Kidney tubule cell (primary cell): Measurements from ENCODE around the gene RIBC2.
"Not testable (repeated sequence)": the region's sequence is repeated elsewhere in the genome, so short reads cannot be mapped to it uniquely, and the experiment has no call there.

ENCODE experiments used
- DNase-seq: peaks from one replicate; pipeline ENCODE4 v3.0.0-alpha.2; 2018; ENCODE audit warnings: low spot score

RIBC2 gene

GRCh38 chr22:45450101-45450785 is 36.8 kb downstream of the RIBC2 start:
- no peak for DNase-seq

DNA sequence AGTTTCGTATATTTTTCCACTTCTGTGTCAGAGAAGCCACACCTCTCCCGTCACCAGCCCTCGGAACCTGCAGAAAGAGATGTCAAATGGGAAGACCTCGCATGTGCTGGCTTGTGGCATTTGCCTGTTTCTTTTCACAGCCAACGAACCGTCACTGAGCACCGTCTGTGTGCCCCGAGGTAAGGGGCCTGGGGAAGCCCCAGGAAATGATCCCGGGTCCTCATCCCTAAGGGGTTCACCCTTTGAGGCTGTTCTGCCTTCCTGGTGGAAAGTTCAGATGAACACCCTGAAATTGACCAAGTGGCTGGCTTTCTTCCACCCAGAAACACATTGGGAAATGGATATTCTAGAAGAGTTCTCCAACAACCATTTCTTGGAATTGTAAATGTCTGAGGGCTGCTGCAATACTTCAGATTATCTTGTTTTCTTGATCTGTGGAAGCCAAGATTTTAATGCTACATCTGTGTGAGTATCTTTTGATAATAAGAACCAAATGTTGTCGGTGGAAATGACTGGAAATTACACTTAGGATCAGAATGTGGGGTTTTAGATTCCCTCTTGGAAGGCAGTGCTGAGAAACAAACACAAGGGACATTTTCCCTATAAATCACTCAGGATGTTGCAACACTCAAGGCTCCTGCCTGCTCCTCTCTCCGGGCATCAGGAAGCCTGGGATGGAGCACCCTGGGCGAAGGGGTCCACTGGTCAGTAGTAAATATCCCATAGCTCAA is 37.6 kb downstream of the RIBC2 start:
- no peak for DNase-seq

DNA sequence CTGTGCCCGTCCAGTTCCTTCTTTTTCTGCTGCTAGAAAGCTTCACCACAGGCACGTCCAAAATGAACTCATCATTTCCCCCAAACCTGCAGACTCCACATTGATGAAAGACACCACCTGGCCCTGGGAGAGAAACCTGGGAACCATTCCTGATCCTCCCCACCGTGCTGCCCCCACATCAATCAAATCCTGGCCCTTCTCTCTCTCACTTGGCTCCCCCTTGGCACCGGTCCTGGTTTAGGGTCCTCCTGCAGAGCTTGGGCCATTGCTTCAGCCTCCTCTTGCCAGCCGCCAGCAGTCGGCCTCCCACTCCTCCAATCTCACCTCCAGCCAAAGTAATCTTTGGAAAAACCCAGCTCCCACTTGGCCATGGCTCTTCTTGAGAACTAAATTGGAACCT is 38.5 kb downstream of the RIBC2 start:
- DNase-seq: no peak

DNA sequence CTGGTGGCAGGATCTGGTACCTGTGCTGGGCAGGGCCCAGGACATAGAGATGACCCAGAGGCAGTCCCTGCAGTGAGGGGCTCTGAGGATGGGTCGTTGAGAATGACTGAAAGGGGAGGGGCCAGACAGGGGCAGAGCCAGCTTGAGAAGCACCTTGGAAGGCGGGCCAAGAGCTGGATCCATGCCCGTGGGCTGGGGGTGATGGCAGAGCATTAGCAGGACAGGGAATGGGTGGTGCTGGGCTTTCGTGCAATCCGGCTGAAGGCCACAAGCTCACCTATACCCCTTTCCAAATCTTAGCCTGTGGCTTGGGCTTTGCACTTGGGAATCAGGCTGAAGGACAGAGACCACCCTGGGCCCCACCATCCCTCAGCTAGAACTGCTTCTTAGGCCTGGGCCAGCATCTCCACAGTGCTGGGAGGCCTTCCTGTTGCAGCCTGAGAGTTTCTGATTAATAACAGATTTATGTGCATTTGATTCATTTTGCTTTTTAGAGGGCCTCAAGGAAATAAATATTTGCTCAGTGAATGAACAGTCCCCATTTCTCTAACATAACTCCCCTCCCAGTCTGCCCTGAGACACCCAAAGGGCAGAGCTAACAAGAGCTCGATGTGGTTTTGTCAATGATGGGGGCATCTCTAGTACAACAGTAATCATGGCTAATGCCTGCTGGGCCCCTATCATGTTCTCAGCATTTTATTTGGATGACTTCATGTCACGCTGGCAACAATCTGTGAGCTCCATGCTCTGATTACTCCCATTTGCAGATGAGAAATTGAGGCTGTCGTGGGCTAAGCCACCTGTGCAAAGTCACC is 39.3 kb downstream of the RIBC2 start:
- no peak for DNase-seq

GRCh38 chr22:45453764-45454163 is 40.3 kb downstream of the RIBC2 start:
- no peak for DNase-seq

DNA sequence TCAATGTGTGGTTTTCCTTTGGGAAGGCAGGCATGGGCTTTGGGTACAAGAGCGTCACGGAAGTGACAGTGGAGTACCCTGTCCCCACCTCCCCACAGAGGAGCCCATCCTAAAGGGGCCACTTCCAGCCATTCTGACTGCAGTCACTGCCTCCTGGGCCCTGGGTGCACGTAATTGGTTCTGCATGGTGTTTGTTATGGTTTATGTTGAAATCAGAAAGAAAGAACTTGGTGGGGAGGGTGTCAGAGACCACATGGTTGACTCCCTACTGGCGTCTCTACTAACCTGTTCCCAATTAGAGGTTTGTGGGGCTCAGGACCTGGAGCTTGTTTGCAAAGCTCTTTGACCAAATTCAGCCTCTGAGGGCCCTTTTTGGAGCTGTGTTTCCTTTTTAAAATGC is 40.8 kb downstream of the RIBC2 start:
- no peak for DNase-seq

DNA sequence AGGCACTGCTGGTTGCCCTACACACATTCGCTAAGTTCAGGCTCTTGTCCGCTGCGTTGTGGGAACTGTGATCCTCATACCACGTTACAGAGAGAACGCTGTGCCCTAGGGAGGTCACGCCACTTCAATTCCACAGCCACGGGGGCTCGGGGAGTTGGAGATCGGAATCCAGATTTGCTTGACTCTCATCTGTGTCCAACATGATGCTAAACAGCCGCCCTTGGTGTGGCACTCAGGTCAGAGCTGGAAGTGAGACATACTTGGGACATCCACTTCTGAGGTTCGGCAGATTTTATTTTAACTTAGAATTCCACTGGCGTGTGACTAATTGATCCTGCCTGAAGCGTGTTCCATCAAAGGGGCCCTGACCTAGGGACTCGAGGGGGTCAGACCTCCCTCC is 41.7 kb downstream of the RIBC2 start:
- no peak for DNase-seq

DNA sequence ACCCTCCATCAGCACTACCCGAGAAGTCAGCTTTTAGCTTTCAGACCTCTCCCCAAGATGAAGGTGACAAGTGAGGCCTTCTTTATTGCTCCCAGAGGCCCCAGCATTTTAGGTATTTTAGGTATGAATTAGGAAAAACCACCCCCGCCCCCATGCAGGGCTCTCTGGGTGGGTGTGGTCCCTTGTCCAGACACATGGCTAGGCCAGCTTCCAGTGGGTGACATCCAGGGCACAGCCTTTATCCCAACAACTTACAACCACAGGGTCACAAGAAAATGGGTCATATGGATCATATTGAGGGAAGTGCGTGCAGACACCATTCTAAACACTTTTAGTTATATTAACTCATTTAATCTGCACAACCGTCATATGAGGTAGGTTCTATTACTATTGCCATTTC is 42.1 kb downstream of the RIBC2 start:
- DNase-seq: no peak

- no peak for DNase-seq
Observed at GRCh38 chr22:45456811-45457210, 43.3 kb downstream of the RIBC2 start.

- no peak for DNase-seq
Observed at GRCh38 chr22:45458532-45458931, 45.0 kb downstream of the RIBC2 start.

DNA sequence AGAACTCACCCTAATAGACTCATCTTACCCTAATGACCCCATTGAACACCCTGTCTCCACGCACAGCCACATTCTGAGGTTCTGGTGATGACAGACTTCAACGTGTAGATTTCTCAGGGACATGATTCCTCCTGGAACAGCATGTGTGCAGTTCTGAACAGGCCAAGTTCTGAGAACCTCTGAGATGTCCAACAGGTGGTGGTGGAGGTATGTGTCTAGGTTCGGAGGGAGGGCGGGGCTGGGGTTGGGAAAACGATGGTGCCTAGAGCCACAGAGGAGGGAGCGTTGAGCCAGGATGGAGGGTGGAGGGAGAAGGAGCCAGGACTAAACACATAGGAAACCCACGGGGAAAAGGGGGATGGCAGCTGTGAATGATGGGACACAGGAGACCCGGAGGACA is 45.7 kb downstream of the RIBC2 start:
- DNase-seq: no peak

GRCh38 chr22:45460288-45461109 is 47.0 kb downstream of the RIBC2 start:
- no peak for DNase-seq

DNA sequence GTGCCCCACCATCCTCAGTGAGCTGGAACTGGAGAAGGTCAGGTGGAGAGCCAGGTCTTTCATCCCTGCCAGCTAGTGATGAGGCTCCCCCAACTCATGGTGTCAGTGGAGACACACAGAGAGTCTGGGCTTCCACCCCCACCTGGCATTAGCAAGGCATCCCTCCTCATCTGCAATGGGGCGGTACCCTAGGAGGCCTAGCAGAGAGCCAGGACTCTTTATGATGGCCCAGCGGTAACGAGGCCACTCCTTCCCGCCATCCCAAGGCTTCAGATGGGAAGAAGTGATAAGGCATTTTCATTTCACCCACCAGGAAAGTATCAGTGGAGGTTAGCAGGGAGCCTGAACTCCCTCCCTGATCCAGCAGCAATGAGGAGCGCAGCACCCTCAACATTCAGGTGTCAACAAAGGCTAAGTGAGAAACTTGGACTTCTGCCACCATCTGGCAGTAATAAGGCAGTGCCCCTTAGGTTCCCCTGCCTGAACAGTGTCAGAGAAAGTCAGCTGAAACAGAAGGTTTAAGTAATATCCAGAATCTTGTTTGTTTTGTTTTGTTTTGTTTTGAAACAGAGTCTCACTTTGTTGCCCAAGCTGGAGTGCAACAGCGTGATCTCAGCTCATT is 48.7 kb downstream of the RIBC2 start:
- no peak for DNase-seq

DNA sequence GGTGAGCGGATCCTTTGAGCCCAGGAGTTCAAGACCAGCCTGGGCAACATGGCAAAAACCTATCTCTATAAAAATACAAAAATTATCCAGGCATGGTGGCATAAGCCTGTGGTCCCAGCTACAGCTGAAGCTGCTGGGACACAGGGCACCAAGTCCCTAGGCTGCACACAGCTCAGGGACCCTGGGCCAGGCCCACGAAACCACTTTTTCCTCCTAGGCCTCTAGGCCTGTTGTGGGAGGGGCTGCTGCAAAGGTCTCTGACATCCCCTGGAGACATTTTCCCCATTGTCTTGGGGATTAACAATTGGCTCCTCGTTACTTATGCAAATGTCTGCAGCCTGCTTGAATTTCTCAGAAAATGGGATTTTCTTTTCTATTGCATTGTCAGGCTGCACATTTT is 50.2 kb downstream of the RIBC2 start:
- not testable (repeated sequence) for DNase-seq

GRCh38 chr22:45465633-45466032 is 52.1 kb downstream of the RIBC2 start:
- no peak for DNase-seq

- peak; percentile 64 for DNase-seq
Observed at GRCh38 chr22:45468872-45469271, 55.4 kb downstream of the RIBC2 start.

- no peak for DNase-seq
Observed at GRCh38 chr22:45469281-45470073, 56.0 kb downstream of the RIBC2 start.

GRCh38 chr22:45470871-45471270 is 57.4 kb downstream of the RIBC2 start:
- no peak for DNase-seq

GRCh38 chr22:45472426-45472825 is 58.9 kb downstream of the RIBC2 start:
- peak; percentile 24 for DNase-seq

DNA sequence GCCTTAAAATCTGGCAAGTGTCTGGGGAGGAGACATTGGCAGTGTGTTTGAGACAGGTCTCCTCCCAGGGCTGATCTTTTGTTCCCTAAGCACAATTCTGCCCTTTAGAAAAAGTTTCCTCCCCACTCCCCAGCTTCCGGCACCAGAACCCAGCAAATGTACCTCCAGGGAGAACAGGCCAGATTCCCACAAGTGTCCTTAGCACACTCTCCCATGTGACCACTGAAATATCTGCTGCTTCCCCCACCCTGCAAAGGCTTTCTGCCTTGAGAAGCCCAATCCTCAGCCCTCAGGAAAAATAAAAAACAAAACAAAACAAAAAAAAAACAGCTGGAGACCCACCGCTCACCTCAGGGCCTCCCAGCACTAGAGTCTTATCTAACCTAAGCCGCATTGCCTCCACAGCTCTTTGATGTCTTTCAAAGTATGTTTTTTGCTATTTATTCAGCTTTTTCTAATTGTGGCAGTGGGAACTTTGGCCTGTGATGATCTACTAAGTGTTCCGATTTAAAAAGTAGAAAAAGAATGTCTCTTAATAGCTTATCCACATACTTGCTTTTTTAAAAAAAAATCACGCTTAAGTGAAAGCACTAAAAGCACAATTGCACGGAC is 60.2 kb downstream of the RIBC2 start:
- no peak for DNase-seq
